GM10266 (cell line): Measurements from ENCODE around the gene PROM1.

Experiments
- DNase-seq: peaks from one replicate; pipeline ENCODE4 v3.0.0; 2012; ENCODE audit errors: extremely low spot score
- CTCF ChIP-seq: IDR thresholded peaks from 2 replicates; pipeline ENCODE4 v1.5.1; 2012; ENCODE audit warnings: mild to moderate bottlenecking, low read depth; ENCODE audit not compliant: control insufficient read depth, insufficient read depth; ENCODE audit errors: missing control alignments

PROM1 gene

GRCh38 chr4:15931451-15932210 is 152.2 kb downstream of the PROM1 start:
- DNase-seq = no peak

GRCh38 chr4:15930314-15930713 is 153.5 kb downstream of the PROM1 start:
- TF ChIP-seq CTCF = no peak
- no peak for DNase-seq

More at GRCh38 chr4:15931451-15932210, 152.2 kb downstream of the PROM1 start:
- TF ChIP-seq CTCF = no peak

- no peak for DNase-seq
- TF ChIP-seq CTCF = no peak
Measured at GRCh38 chr4:15929540-15929939, 154.3 kb downstream of the PROM1 start.

- no peak for DNase-seq
- TF ChIP-seq CTCF = no peak
Measured at GRCh38 chr4:15928883-15929282, 154.9 kb downstream of the PROM1 start.

GRCh38 chr4:15926486-15926885 is 157.3 kb downstream of the PROM1 start:
- no peak for TF ChIP-seq CTCF

GRCh38 chr4:15925830-15926229 is 158.0 kb downstream of the PROM1 start:
- no peak for DNase-seq
- no peak for TF ChIP-seq CTCF

More at GRCh38 chr4:15926486-15926885, 157.3 kb downstream of the PROM1 start:
- DNase-seq = no peak

- no peak for DNase-seq
Measured at GRCh38 chr4:15921592-15921932, 162.3 kb downstream of the PROM1 start.

More at GRCh38 chr4:15921592-15921932, 162.3 kb downstream of the PROM1 start:
- no peak for TF ChIP-seq CTCF
